BJ (cell line): ENCODE measurements around the gene CIB2. TPM values are rescaled to one million over a fixed set of nuclear protein-coding genes. Genes with fewer than 3 reads are reported as not detected.

Experiments
- CTCF ChIA-PET: fragments of 350-600 bp; formaldehyde crosslinking; extraction: SDS; loops from one replicate; lab custom pipeline; 2021; ENCODE audit warnings: antibody characterized with exemption, inconsistent platforms; lab: Yijun Ruan, JAX
- POLR2A ChIA-PET: fragments of 300-600 bp; sonication (Branson Sonifier 250); formaldehyde crosslinking; extraction: SDS; loops from one replicate; lab custom pipeline; 2021; ENCODE audit warnings: antibody characterized with exemption; lab: Charles Lee
- DNase-seq: peaks from one replicate; pipeline ENCODE4 v3.0.0-alpha.2; 2011; ENCODE audit warnings: low read depth
- H3K27me3 ChIP-seq: 2 replicates; pipeline ENCODE4 v1.6.0; 2011; ENCODE audit warnings: low read length; ENCODE audit not compliant: control insufficient read depth, insufficient read depth
- H3K36me3 ChIP-seq: 2 replicates; pipeline ENCODE4 v1.5.1; 2011; ENCODE audit warnings: low read length; ENCODE audit not compliant: control insufficient read depth, insufficient read depth
- H3K4me3 ChIP-seq: 2 replicates; pipeline ENCODE4 v1.5.1; 2011; ENCODE audit warnings: low read depth, mild to moderate bottlenecking, control low read depth, low read length
- CTCF ChIP-seq: IDR thresholded peaks from 2 replicates; pipeline ENCODE4 v1.5.1; 2011; ENCODE audit warnings: low read depth, mild to moderate bottlenecking, control low read depth, inconsistent platforms, low read length, moderate library complexity; ENCODE audit not compliant: insufficient read depth
- polyA plus RNA-seq: library from polyadenylated mRNA; depleted of rRNA; stranded (reverse); fragments of >200 nt; gene quantifications from 2 replicates; pipeline ENCODE4 v1.2.3, GENCODE V29; 2011

Gene CIB2
- polyA plus RNA-seq, 1 experiment: 7.4 TPM

GRCh38 chr15:78067328-78068228 lies 63.7 kb downstream of the CIB2 start:
- Histone ChIP-seq H3K36me3 (no peaks in the 10 kb centered on the region), H3K4me3 (no peak overlapping the region), H3K27me3 (no peaks in the 10 kb centered on the region)
- ChIA-PET CTCF (interaction anchor here (0.7 to 2.7 kb wide), 6 partner anchors 10 to 108 kb away, joined by 3 to 13 read pairs (median 4); partner anchors contain the start of gene TBC1D2B), POLR2A (no interaction called here)
- no peak for TF ChIP-seq CTCF
- no peak for DNase-seq

- H3K27me3 ChIP-seq: no peaks in the 10 kb centered on the region
- H3K36me3 ChIP-seq: no peaks in the 10 kb centered on the region
- POLR2A ChIA-PET: interaction anchor here (0.5 to 1.0 kb wide), 2 partner anchors 13 to 17 kb away, joined by 3 read pairs; no protein-coding TSS in a partner anchor
- CTCF ChIA-PET: interaction anchor here (1.5 to 1.6 kb wide), 2 partner anchors 11 to 15 kb away, joined by 3 to 13 read pairs; partner anchors contain the start of gene TBC1D2B
- no peak for DNase-seq
- H3K4me3 ChIP-seq: no peak overlapping the region
- TF ChIP-seq CTCF: no peak
Observed at GRCh38 chr15:78065973-78066946, 65.0 kb downstream of the CIB2 start.

GRCh38 chr15:78065284-78065872 lies 65.9 kb downstream of the CIB2 start:
- no peaks in the 10 kb centered on the region for H3K27me3 ChIP-seq
- no peaks in the 10 kb centered on the region for H3K36me3 ChIP-seq
- DNase-seq: peak; percentile 97
- ChIA-PET CTCF (no interaction called here), POLR2A (interaction anchor here (1.0 kb wide), 1 partner anchor 16 kb away, joined by 3 read pairs; no protein-coding TSS in a partner anchor)
- no peak overlapping the region for H3K4me3 ChIP-seq
- no peak for TF ChIP-seq CTCF

GRCh38 chr15:78064544-78064943 lies 66.7 kb downstream of the CIB2 start:
- Histone ChIP-seq H3K36me3 (no peaks in the 10 kb centered on the region), H3K27me3 (no peaks in the 10 kb centered on the region), H3K4me3 (no peak overlapping the region)
- ChIA-PET POLR2A (no interaction called here), CTCF (no interaction called here)
- DNase-seq: no peak
- TF ChIP-seq CTCF: no peak
